Neutrophil (primary cell): ENCODE data around the gene PIK3R5.
A peak's percentile ranks its signal among the peaks of the same experiment; 100 is the strongest.

ENCODE experiments used
- H3K27ac ChIP-seq: fragments of 200-600 bp; sonication (generic); 2 replicates; pipeline ENCODE4 v1.5.1; 2016; ENCODE audit warnings: mild to moderate bottlenecking, moderate library complexity
- H3K27me3 ChIP-seq: fragments of 200-600 bp; sonication (generic); 2 replicates; pipeline ENCODE4 v1.6.0; 2016; ENCODE audit warnings: mild to moderate bottlenecking
- H3K36me3 ChIP-seq: fragments of 200-600 bp; sonication (generic); 2 replicates; pipeline ENCODE4 v1.5.1; 2017
- H3K4me1 ChIP-seq, 2 experiments: fragments of 200-600 bp in 1 of 2; sonication (generic) in 1 of 2; 1 replicate in 1 of 2; 2 replicates in 1 of 2; pipeline versions ENCODE4 v1.5.1 to v1.6.1; 2013 to 2016; ENCODE audit warnings: low read depth in 1 of 2, low read length in 1 of 2, mild to moderate bottlenecking in 1 of 2, moderate library complexity in 1 of 2; ENCODE audit not compliant: control insufficient read depth in 1 of 2, insufficient read depth in 1 of 2
- H3K4me3 ChIP-seq, 2 experiments: fragments of 200-600 bp in 1 of 2; sonication (generic) in 1 of 2; 1 replicate in 1 of 2; 2 replicates in 1 of 2; pipeline ENCODE4 v1.5.1; 2013 to 2016; ENCODE audit warnings: low read depth in 1 of 2, low read length in 1 of 2, mild to moderate bottlenecking in 1 of 2, moderate library complexity in 1 of 2
- H3K9me3 ChIP-seq: fragments of 200-600 bp; sonication (generic); 2 replicates; pipeline ENCODE4 v1.5.1; 2016
- CTCF ChIP-seq: fragments of 200-600 bp; sonication (generic); IDR thresholded peaks from 2 replicates; pipeline ENCODE4 v1.5.1; 2016; ENCODE audit warnings: antibody characterized with exemption

PIK3R5 gene

GRCh38 chr17:8944748-8945147 is 20.8 kb downstream of the PIK3R5 start:
- Histone ChIP-seq H3K9me3 (no peaks in the 10 kb centered on the region), H3K4me3 (peak overlapping the region; percentile 42 to 46), H3K4me1 (peaks cover 89 to 99% of the 10 kb centered on the region in 2 experiments), H3K27me3 (no peaks in the 10 kb centered on the region), H3K36me3 (peaks cover 29% of the 10 kb centered on the region), H3K27ac (peak overlapping the region; percentile 96)
- TF ChIP-seq CTCF, result no peak

- Histone ChIP-seq H3K36me3 (peaks cover 33% of the 10 kb centered on the region), H3K27me3 (no peaks in the 10 kb centered on the region), H3K4me1 (peaks cover 87 to 99% of the 10 kb centered on the region in 2 experiments), H3K4me3 (peak overlapping the region; percentile 42 to 46), H3K27ac (peak overlapping the region; percentile 96), H3K9me3 (no peaks in the 10 kb centered on the region)
- TF ChIP-seq CTCF, result no peak
Measured at GRCh38 chr17:8944083-8944482, 21.4 kb downstream of the PIK3R5 start.

GRCh38 chr17:8941980-8942622 is 23.4 kb downstream of the PIK3R5 start:
- Histone ChIP-seq H3K4me1 (peaks cover 79 to 88% of the 10 kb centered on the region in 2 experiments), H3K36me3 (peaks cover 42% of the 10 kb centered on the region), H3K4me3 (peak overlapping the region in 1 of 2 experiments; percentile 32), H3K27ac (peak overlapping the region; percentile 96), H3K9me3 (no peaks in the 10 kb centered on the region), H3K27me3 (no peaks in the 10 kb centered on the region)
- TF ChIP-seq CTCF, result no peak

GRCh38 chr17:8941520-8941919 is 24.0 kb downstream of the PIK3R5 start:
- Histone ChIP-seq H3K9me3 (no peaks in the 10 kb centered on the region), H3K4me1 (peaks cover 76 to 84% of the 10 kb centered on the region in 2 experiments)

GRCh38 chr17:8940866-8941471 is 24.5 kb downstream of the PIK3R5 start:
- Histone ChIP-seq H3K4me3 (peak overlapping the region in 1 of 2 experiments; percentile 32), H3K36me3 (peaks cover 40% of the 10 kb centered on the region), H3K27me3 (no peaks in the 10 kb centered on the region), H3K4me1 (peaks cover 76 to 84% of the 10 kb centered on the region in 2 experiments), H3K27ac (peak overlapping the region; percentile 96), H3K9me3 (no peaks in the 10 kb centered on the region)
- TF ChIP-seq CTCF, result no peak

More at GRCh38 chr17:8941520-8941919, 24.0 kb downstream of the PIK3R5 start:
- peak overlapping the region in 1 of 2 experiments; percentile 32 for H3K4me3 ChIP-seq
- peaks cover 42% of the 10 kb centered on the region for H3K36me3 ChIP-seq
- H3K27ac ChIP-seq, result peak overlapping the region; percentile 96
- no peaks in the 10 kb centered on the region for H3K27me3 ChIP-seq
- no peak for TF ChIP-seq CTCF
